Hepatocyte (in vitro differentiated cells): Measurements from ENCODE around the gene MANBA. TPM values are rescaled to one million over a fixed set of nuclear protein-coding genes. Genes with fewer than 3 reads are reported as not detected.

ENCODE experiments used
- DNase-seq: peaks from one replicate; pipeline ENCODE4 v3.0.0-alpha.2; 2016; ENCODE audit warnings: low spot score
- H2AFZ ChIP-seq: fragments of 200-600 bp; sonication (generic); 2 replicates; pipeline ENCODE4 v1.6.0; 2016; ENCODE audit warnings: antibody characterized with exemption, mild to moderate bottlenecking
- H3K27ac ChIP-seq: fragments of 200-600 bp; sonication (generic); 2 replicates; pipeline ENCODE4 v1.5.1; 2016; ENCODE audit warnings: mild to moderate bottlenecking
- H3K27me3 ChIP-seq: fragments of 200-600 bp; sonication (generic); 2 replicates; pipeline ENCODE4 v1.6.1; 2016
- H3K36me3 ChIP-seq: fragments of 200-600 bp; sonication (generic); replicated peaks from 2 replicates; pipeline ENCODE4 v1.5.1; 2016; ENCODE audit warnings: low read depth; ENCODE audit not compliant: insufficient read depth
- H3K4me1 ChIP-seq: fragments of 200-600 bp; sonication (generic); 2 replicates; pipeline ENCODE4 v1.5.1; 2016; ENCODE audit warnings: mild to moderate bottlenecking, moderate library complexity; ENCODE audit not compliant: insufficient read depth
- H3K4me2 ChIP-seq: fragments of 200-600 bp; sonication (generic); 2 replicates; pipeline ENCODE4 v1.6.0; 2016
- H3K4me3 ChIP-seq: fragments of 200-600 bp; sonication (generic); 2 replicates; pipeline ENCODE4 v1.5.1; 2016; ENCODE audit warnings: mild to moderate bottlenecking
- H3K79me2 ChIP-seq: fragments of 200-600 bp; sonication (generic); 2 replicates; pipeline ENCODE4 v1.6.0; 2017; ENCODE audit warnings: mild to moderate bottlenecking
- H3K9me2 ChIP-seq: fragments of 200-600 bp; sonication (generic); replicated peaks from 2 replicates; pipeline ENCODE4 v1.6.0; 2017; ENCODE audit warnings: mild to moderate bottlenecking; ENCODE audit not compliant: insufficient read depth
- H3K9me3 ChIP-seq: fragments of 200-600 bp; sonication (generic); 2 replicates; pipeline ENCODE4 v1.5.1; 2016; ENCODE audit warnings: low read depth, mild to moderate bottlenecking
- H4K20me1 ChIP-seq: fragments of 200-600 bp; sonication (generic); 2 replicates; pipeline ENCODE4 v1.6.0; 2016; ENCODE audit warnings: mild to moderate bottlenecking; ENCODE audit not compliant: insufficient read depth, poor library complexity, severe bottlenecking
- CTCF ChIP-seq: fragments of 200-600 bp; sonication (generic); IDR thresholded peaks from 2 replicates; pipeline ENCODE4 v1.5.1; 2016; ENCODE audit warnings: antibody characterized with exemption, mild to moderate bottlenecking; ENCODE audit not compliant: poor library complexity
- EZH2 ChIP-seq: fragments of 200-600 bp; sonication (generic); IDR thresholded peaks from 2 replicates; pipeline ENCODE4 v1.6.1; 2016; ENCODE audit warnings: antibody characterized with exemption, mild to moderate bottlenecking, borderline replicate concordance
- EZH2phosphoT487 ChIP-seq: fragments of 200-600 bp; sonication (generic); IDR thresholded peaks from one replicate; pipeline ENCODE4 v1.6.1; 2018; ENCODE audit warnings: antibody characterized with exemption, mild to moderate bottlenecking, low read depth, moderate library complexity; ENCODE audit not compliant: unreplicated experiment, severe bottlenecking
- whole genome bisulfite sequencing: methylation state at CpG from one replicate; pipeline ENCODE4 v1.1.6; 2016; ENCODE audit warnings: low lambda C conversion rate; ENCODE audit errors: missing lambda C conversion rate; 5-methylcytosine and 5-hydroxymethylcytosine counted together
- polyA plus RNA-seq: library from polyadenylated mRNA; unstranded; fragments of >200 nt; fragmentation: Nextera tagmentation; extraction: Ambion mirVana; gene quantifications from 2 replicates; pipeline ENCODE4 v1.2.1, GENCODE V29; 2016
- total RNA-seq: library from RNA; depleted of rRNA; stranded (reverse); fragments of >200 nt; gene quantifications from 2 replicates; pipeline ENCODE4 v1.2.3, GENCODE V29; 2014

Gene MANBA
- total and polyA plus RNA-seq, 2 experiments from 2014 or later: 52.0 to 98.1 TPM

GRCh38 chr4:102633100-102633499 is 127.7 kb downstream of the MANBA start:
- WGBS: 79% methylated on average over 6 of the region's 6 CpGs

GRCh38 chr4:102632241-102633065 is 128.3 kb downstream of the MANBA start:
- Histone ChIP-seq H3K9me2 (no peaks in the 10 kb centered on the region), H4K20me1 (no peaks in the 10 kb centered on the region), H3K4me1 (peaks cover 9% of the 10 kb centered on the region), H2AFZ (no peak overlapping the region), H3K4me3 (no peak overlapping the region), H3K27ac (peak overlapping the region; percentile 81), H3K79me2 (no peaks in the 10 kb centered on the region), H3K36me3 (no peaks in the 10 kb centered on the region), H3K4me2 (no peak overlapping the region), H3K27me3 (no peaks in the 10 kb centered on the region), H3K9me3 (no peaks in the 10 kb centered on the region)
- 64% methylated on average over 6 of the region's 6 CpGs for WGBS
- DNase-seq: no peak
- no peak for TF ChIP-seq CTCF

More at GRCh38 chr4:102633100-102633499, 127.7 kb downstream of the MANBA start:
- TF ChIP-seq EZH2 (no peak), CTCF (no peak), EZH2phosphoT487 (no peak)
- no peaks in the 10 kb centered on the region for H3K79me2 ChIP-seq
- no peak overlapping the region for H3K27ac ChIP-seq
- no peaks in the 10 kb centered on the region for H3K36me3 ChIP-seq
- H3K4me3 ChIP-seq: no peak overlapping the region
- peaks cover 9% of the 10 kb centered on the region for H3K4me1 ChIP-seq
- no peak for DNase-seq
- H3K9me2 ChIP-seq: no peaks in the 10 kb centered on the region
- H2AFZ ChIP-seq: no peak overlapping the region
- no peaks in the 10 kb centered on the region for H3K9me3 ChIP-seq
- no peak overlapping the region for H3K4me2 ChIP-seq
- no peaks in the 10 kb centered on the region for H4K20me1 ChIP-seq
- no peaks in the 10 kb centered on the region for H3K27me3 ChIP-seq

- no peaks in the 10 kb centered on the region for H3K27me3 ChIP-seq
- no peak overlapping the region for H2AFZ ChIP-seq
- H3K27ac ChIP-seq: peak overlapping the region; percentile 81
- peaks cover 9% of the 10 kb centered on the region for H3K4me1 ChIP-seq
- no peaks in the 10 kb centered on the region for H4K20me1 ChIP-seq
- no peaks in the 10 kb centered on the region for H3K79me2 ChIP-seq
- 73% methylated on average over 7 of the region's 7 CpGs for WGBS
- H3K9me3 ChIP-seq: no peaks in the 10 kb centered on the region
- H3K4me3 ChIP-seq: no peak overlapping the region
- no peaks in the 10 kb centered on the region for H3K9me2 ChIP-seq
- DNase-seq: no peak
- no peak overlapping the region for H3K4me2 ChIP-seq
- no peaks in the 10 kb centered on the region for H3K36me3 ChIP-seq
- TF ChIP-seq EZH2phosphoT487 (no peak), CTCF (no peak), EZH2 (no peak)
Observed at GRCh38 chr4:102631616-102632015, 129.2 kb downstream of the MANBA start.
